Neural cell (in vitro differentiated cells): ENCODE measurements around the gene NSMCE1. TPM values are rescaled to one million over a fixed set of nuclear protein-coding genes. Genes with fewer than 3 reads are reported as not detected.

ENCODE experiments used
- H2AFZ ChIP-seq: fragments of 200-600, 300-800 bp; sonication (generic), shearing (Covaris generic); 2 replicates; pipeline ENCODE4 v1.6.0; 2014; ENCODE audit warnings: low read depth, mild to moderate bottlenecking, antibody characterized with exemption, low read length, moderate library complexity
- H3F3A ChIP-seq: fragments of 200-600 bp; shearing (Covaris generic); 2 replicates; pipeline ENCODE4 v1.6.1; 2016; ENCODE audit warnings: mild to moderate bottlenecking, moderate library complexity, mixed read lengths, antibody characterized with exemption, low read length; ENCODE audit not compliant: insufficient read depth, poor library complexity, severe bottlenecking
- H3K27ac ChIP-seq: fragments of 200-600, 300-800 bp; sonication (generic), shearing (Covaris generic); 2 replicates; pipeline ENCODE4 v1.5.1; 2014; ENCODE audit warnings: mild to moderate bottlenecking, low read length, moderate library complexity
- H3K27me3 ChIP-seq: fragments of 300-800, 200-600 bp; sonication (generic), shearing (Covaris generic); 2 replicates; pipeline ENCODE4 v1.6.0; 2014; ENCODE audit warnings: mild to moderate bottlenecking, low read depth, low read length, moderate library complexity; ENCODE audit not compliant: insufficient read depth
- H3K36me3 ChIP-seq: fragments of 300-800, 200-600 bp; sonication (generic), shearing (Covaris generic); 2 replicates; pipeline ENCODE4 v1.5.1; 2014; ENCODE audit warnings: mild to moderate bottlenecking, antibody characterized with exemption, low read length, moderate library complexity; ENCODE audit not compliant: insufficient read depth
- H3K4me2 ChIP-seq: fragments of 300-800, 200-600 bp; sonication (generic), shearing (Covaris generic); 2 replicates; pipeline ENCODE4 v1.6.0; 2014; ENCODE audit warnings: mild to moderate bottlenecking, low read length
- H3K4me3 ChIP-seq: fragments of 300-800, 200-600 bp; sonication (generic), shearing (Covaris generic); 2 replicates; pipeline ENCODE4 v1.5.1; 2014; ENCODE audit warnings: mild to moderate bottlenecking, low read length, moderate library complexity
- H3K79me2 ChIP-seq: fragments of 200-600 bp; shearing (Covaris generic); replicated peaks from 2 replicates; pipeline ENCODE4 v1.6.0; 2014; ENCODE audit warnings: mild to moderate bottlenecking, low read length, moderate library complexity; ENCODE audit not compliant: insufficient read depth
- H3K9ac ChIP-seq: fragments of 300-800, 200-600 bp; sonication (generic), shearing (Covaris generic); 2 replicates; pipeline ENCODE4 v1.6.1; 2016; ENCODE audit warnings: mild to moderate bottlenecking, low read length, mixed read lengths
- H3K9me2 ChIP-seq: fragments of 200-600 bp; shearing (Covaris generic); 2 replicates; pipeline ENCODE4 v1.6.1; 2016; ENCODE audit warnings: mild to moderate bottlenecking, low read length, mixed read lengths; ENCODE audit not compliant: insufficient read depth
- H3K9me3 ChIP-seq: fragments of 200-600, 300-800 bp; sonication (generic), shearing (Covaris generic); 2 replicates; pipeline ENCODE4 v1.6.1; 2016; ENCODE audit warnings: mild to moderate bottlenecking, mixed run types, low read length, moderate library complexity, mixed read lengths
- H4K20me1 ChIP-seq: fragments of 200-600 bp; shearing (Covaris generic); 2 replicates; pipeline ENCODE4 v1.6.1; 2016; ENCODE audit warnings: mild to moderate bottlenecking, mixed run types; ENCODE audit not compliant: insufficient read depth
- CTCF ChIP-seq: fragments of 450-650 bp; IDR thresholded peaks from 2 replicates; pipeline ENCODE4 v1.5.1; 2014; ENCODE audit warnings: antibody characterized with exemption, mild to moderate bottlenecking, moderate library complexity; ENCODE audit not compliant: poor library complexity, severe bottlenecking
- EP300 ChIP-seq: fragments of 450-650 bp; conservative IDR thresholded peaks from 2 replicates; pipeline ENCODE4 v1.6.1; 2014; ENCODE audit warnings: antibody characterized with exemption, mild to moderate bottlenecking, moderate library complexity; ENCODE audit not compliant: poor library complexity, severe bottlenecking
- EZH2 ChIP-seq: fragments of 200-600, 300-800 bp; shearing (Covaris generic), sonication (generic); IDR thresholded peaks from 2 replicates; pipeline ENCODE4 v1.6.1; 2014; ENCODE audit warnings: antibody characterized with exemption, low read length, borderline replicate concordance, mild to moderate bottlenecking; ENCODE audit not compliant: insufficient read depth, poor library complexity, severe bottlenecking
- MXI1 ChIP-seq: fragments of 450-650 bp; conservative IDR thresholded peaks from 2 replicates; pipeline ENCODE4 v1.6.1; 2014; ENCODE audit warnings: antibody characterized with exemption, mild to moderate bottlenecking; ENCODE audit not compliant: poor library complexity, severe bottlenecking
- POLR2AphosphoS5 ChIP-seq: IDR thresholded peaks from 2 replicates; pipeline ENCODE4 v1.6.1; 2012
- RAD21 ChIP-seq: fragments of 450-650 bp; conservative IDR thresholded peaks from 2 replicates; pipeline ENCODE4 v1.6.1; 2014; ENCODE audit warnings: antibody characterized with exemption, mild to moderate bottlenecking, moderate library complexity
- REST ChIP-seq: IDR thresholded peaks from 2 replicates; pipeline ENCODE4 v1.6.1; 2012; ENCODE audit warnings: borderline replicate concordance
- SMC3 ChIP-seq: fragments of 450-650 bp; conservative IDR thresholded peaks from 2 replicates; pipeline ENCODE4 v1.6.1; 2014; ENCODE audit warnings: antibody characterized with exemption, mild to moderate bottlenecking, moderate library complexity; ENCODE audit not compliant: poor library complexity
- TAF1 ChIP-seq: IDR thresholded peaks from 2 replicates; pipeline ENCODE4 v1.6.1; 2012; ENCODE audit warnings: low read depth
- polyA plus RNA-seq: library from polyadenylated mRNA; depleted of rRNA; stranded (reverse); fragments of >200 nt; gene quantifications from 2 replicates; pipeline ENCODE4 v1.2.3, GENCODE V29; 2014

NSMCE1 gene
- polyA plus RNA-seq, 1 donor from 2014 or later, result 11.5 TPM

DNA sequence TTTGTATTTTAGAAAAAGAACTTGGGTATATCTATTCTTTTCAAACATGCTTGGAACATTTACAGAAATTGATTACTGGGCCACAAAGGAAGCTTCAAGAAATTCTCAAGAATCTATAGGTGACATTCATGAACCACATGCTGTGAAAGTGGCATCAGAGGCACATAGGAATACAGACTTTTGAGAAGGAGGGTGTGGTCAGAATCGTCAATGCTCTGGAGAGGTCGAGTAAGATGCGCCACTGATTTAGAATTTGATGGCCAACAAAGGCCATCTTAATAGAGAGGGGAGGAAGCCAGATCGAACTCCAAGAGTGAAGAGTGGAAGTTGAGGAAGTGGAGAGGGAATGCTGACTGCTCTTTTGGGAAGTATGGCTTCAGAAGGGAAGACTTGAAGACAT is 3.5 kb upstream of the NSMCE1 start:
- Histone ChIP-seq H3K9me2 (no peaks in the 10 kb centered on the region), H3K4me3 (no peak overlapping the region), H3K36me3 (no peaks in the 10 kb centered on the region), H3K27ac (no peak overlapping the region), H3K9ac (no peak overlapping the region), H3K27me3 (no peaks in the 10 kb centered on the region), H3K4me2 (no peak overlapping the region), H4K20me1 (no peaks in the 10 kb centered on the region), H3K9me3 (no peaks in the 10 kb centered on the region), H3K79me2 (no peaks in the 10 kb centered on the region), H2AFZ (no peak overlapping the region), H3F3A (no peaks in the 10 kb centered on the region)
- TF ChIP-seq EP300, result no peak
- no peak for TF ChIP-seq POLR2AphosphoS5
- TF ChIP-seq MXI1, result no peak
- no peak for TF ChIP-seq RAD21
- no peak for TF ChIP-seq EZH2
- TF ChIP-seq TAF1, result no peak

DNA sequence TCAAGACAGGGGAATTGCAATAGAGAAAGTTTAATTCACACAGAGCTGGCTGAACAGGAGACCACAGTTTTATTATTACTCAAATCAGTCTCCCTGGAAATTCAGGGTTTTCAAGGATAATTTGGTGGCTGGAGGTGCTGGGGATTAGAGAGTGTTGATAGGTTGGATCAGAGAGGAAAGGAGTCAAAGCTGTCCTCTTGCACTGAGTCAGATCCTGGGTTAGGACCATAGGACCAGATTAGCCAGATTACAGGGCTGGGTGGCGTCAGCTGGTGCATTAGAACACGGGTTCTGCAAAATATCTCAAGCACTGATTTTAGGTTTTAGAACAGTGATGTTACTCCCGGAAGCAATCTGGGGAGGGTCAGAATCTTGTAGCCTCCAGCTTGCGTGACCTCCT is 1.8 kb upstream of the NSMCE1 start:
- H4K20me1 ChIP-seq, result no peaks in the 10 kb centered on the region
- H3K9ac ChIP-seq, result no peak overlapping the region
- H3K79me2 ChIP-seq, result no peaks in the 10 kb centered on the region
- TF ChIP-seq SMC3 (no peak), REST (no peak), EP300 (no peak), RAD21 (no peak), MXI1 (no peak), POLR2AphosphoS5 (no peak), EZH2 (no peak), TAF1 (no peak), CTCF (no peak)
- H3K4me2 ChIP-seq, result no peak overlapping the region
- no peaks in the 10 kb centered on the region for H3K9me2 ChIP-seq
- no peaks in the 10 kb centered on the region for H3K9me3 ChIP-seq
- H3K27ac ChIP-seq, result no peak overlapping the region
- H2AFZ ChIP-seq, result no peak overlapping the region
- no peaks in the 10 kb centered on the region for H3K36me3 ChIP-seq
- no peak overlapping the region for H3K4me3 ChIP-seq
- H3K27me3 ChIP-seq, result no peaks in the 10 kb centered on the region
- no peaks in the 10 kb centered on the region for H3F3A ChIP-seq
